Uterus (tissue), 2 donors: ENCODE measurements around the gene SUPT20HL2.

Experiments
- POLR2A ChIP-seq, 2 donors: fragments of 450-650 bp; IDR thresholded peaks; one replicate each; pipeline ENCODE4 v1.6.1; 2016; ENCODE audit warnings: antibody characterized with exemption in 2 of 2, mild to moderate bottlenecking in 1 of 2, moderate library complexity in 1 of 2
- TF ChIP-seq, protein P1 (sequence below), 4 experiments: fragments of 200-600 bp in 2 of 4; fragments of 450-650 bp in 2 of 4; sonication (generic) in 2 of 4; IDR thresholded peaks; one replicate each; pipeline ENCODE4 v1.5.1; 2016 to 2019; ENCODE audit warnings: antibody characterized with exemption in 4 of 4, mild to moderate bottlenecking in 2 of 4, moderate library complexity in 1 of 4

DNA sequence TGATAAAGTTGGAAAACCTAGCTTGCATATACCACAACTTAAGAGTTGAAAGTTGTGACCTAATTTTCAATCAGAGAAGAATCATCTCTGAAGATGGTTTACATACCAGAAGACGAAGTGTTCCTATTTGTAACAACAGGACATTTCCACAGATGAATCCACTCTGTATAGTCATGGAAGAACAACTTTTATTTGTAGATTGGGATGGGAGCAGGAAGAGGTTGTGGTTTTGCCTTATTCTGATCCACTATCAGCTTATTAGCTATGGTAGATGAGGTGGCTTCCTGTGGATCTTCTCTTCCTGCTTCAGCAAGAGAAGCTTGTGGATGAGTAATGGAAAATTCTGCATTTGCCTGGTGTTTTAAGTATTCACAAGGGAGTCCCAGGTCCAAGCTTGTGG is 27.9 kb upstream of the SUPT20HL2 start:
- TF ChIP-seq, protein P1, sequence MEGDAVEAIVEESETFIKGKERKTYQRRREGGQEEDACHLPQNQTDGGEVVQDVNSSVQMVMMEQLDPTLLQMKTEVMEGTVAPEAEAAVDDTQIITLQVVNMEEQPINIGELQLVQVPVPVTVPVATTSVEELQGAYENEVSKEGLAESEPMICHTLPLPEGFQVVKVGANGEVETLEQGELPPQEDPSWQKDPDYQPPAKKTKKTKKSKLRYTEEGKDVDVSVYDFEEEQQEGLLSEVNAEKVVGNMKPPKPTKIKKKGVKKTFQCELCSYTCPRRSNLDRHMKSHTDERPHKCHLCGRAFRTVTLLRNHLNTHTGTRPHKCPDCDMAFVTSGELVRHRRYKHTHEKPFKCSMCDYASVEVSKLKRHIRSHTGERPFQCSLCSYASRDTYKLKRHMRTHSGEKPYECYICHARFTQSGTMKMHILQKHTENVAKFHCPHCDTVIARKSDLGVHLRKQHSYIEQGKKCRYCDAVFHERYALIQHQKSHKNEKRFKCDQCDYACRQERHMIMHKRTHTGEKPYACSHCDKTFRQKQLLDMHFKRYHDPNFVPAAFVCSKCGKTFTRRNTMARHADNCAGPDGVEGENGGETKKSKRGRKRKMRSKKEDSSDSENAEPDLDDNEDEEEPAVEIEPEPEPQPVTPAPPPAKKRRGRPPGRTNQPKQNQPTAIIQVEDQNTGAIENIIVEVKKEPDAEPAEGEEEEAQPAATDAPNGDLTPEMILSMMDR (IDR thresholded peaks at IDR 0.05): no peak
- no peak for TF ChIP-seq POLR2A (IDR thresholded peaks at IDR 0.05)
